SK-N-SH (cell line): Measurements from ENCODE around the gene PCDHGC4. TPM values are rescaled to one million over a fixed set of nuclear protein-coding genes. Genes with fewer than 3 reads are reported as not detected.

Experiments
- CTCF ChIA-PET: fragments of 300-600, 350-600 bp; formaldehyde crosslinking; extraction: SDS; loops from one replicate; lab custom pipeline; 2021; lab: Yijun Ruan, JAX
- POLR2A ChIA-PET: fragments of 350-600 bp; sonication (Branson Sonifier 250); formaldehyde crosslinking; extraction: SDS; loops from one replicate; lab custom pipeline; 2020; ENCODE audit warnings: antibody characterized with exemption, inconsistent platforms; lab: Yijun Ruan, JAX
- DNase-seq: peaks from one replicate; pipeline ENCODE4 v3.0.0; 2012
- H2AFZ ChIP-seq: fragments of 200-600 bp; sonication (generic); 2 replicates; pipeline ENCODE4 v1.8.1; 2016; ENCODE audit warnings: antibody characterized with exemption, mild to moderate bottlenecking, low read depth
- H3F3A ChIP-seq: fragments of 200-600 bp; sonication (generic); replicated peaks from 2 replicates; pipeline ENCODE3; 2016; ENCODE audit warnings: antibody characterized with exemption, mild to moderate bottlenecking; ENCODE audit not compliant: insufficient read depth
- H3K27ac ChIP-seq, 2 experiments: fragments of 200-500 bp in 1 of 2; fragments of 200-600 bp in 1 of 2; sonication (Bioruptor generic) in 1 of 2; sonication (generic), shearing (Covaris generic) in 1 of 2; 2 replicates each; pipeline versions ENCODE4 v1.5.1 to v1.6.1; 2014 to 2016; ENCODE audit warnings: low read depth in 2 of 2, inconsistent platforms in 1 of 2, low read length in 1 of 2, mild to moderate bottlenecking in 1 of 2, mixed read lengths in 1 of 2
- H3K27me3 ChIP-seq: fragments of 200-600 bp; sonication (generic), shearing (Covaris generic); 2 replicates; pipeline ENCODE4 v1.6.1; 2016; ENCODE audit warnings: mixed run types; ENCODE audit not compliant: insufficient read depth
- H3K36me3 ChIP-seq, 2 experiments: fragments of 200-500 bp in 1 of 2; fragments of 200-600 bp in 1 of 2; sonication (Bioruptor generic) in 1 of 2; sonication (generic) in 1 of 2; replicated peaks in 1 of 2; 2 replicates each; pipeline versions ENCODE3 to v1.5.1; 2014 to 2016; ENCODE audit warnings: low read length in 1 of 2, mild to moderate bottlenecking in 1 of 2; ENCODE audit not compliant: insufficient read depth in 2 of 2, control insufficient read depth in 1 of 2
- H3K4me1 ChIP-seq, 2 experiments: fragments of 200-500 bp in 1 of 2; fragments of 200-600 bp in 1 of 2; sonication (Bioruptor generic) in 1 of 2; sonication (generic), shearing (Covaris generic) in 1 of 2; 2 replicates each; pipeline versions ENCODE4 v1.5.1 to v1.6.1; 2014 to 2016; ENCODE audit warnings: low read depth in 1 of 2, low read length in 1 of 2, mixed run types in 1 of 2; ENCODE audit not compliant: insufficient read depth in 2 of 2, control insufficient read depth in 1 of 2
- H3K4me2 ChIP-seq: fragments of 200-600 bp; sonication (generic), shearing (Covaris generic); 2 replicates; pipeline ENCODE4 v1.6.1; 2017; ENCODE audit warnings: mixed run types
- H3K4me3 ChIP-seq, 2 experiments: fragments of 200-500 bp in 1 of 2; fragments of 200-600 bp in 1 of 2; sonication (Bioruptor generic) in 1 of 2; sonication (generic), shearing (Covaris generic) in 1 of 2; 2 replicates each; pipeline versions ENCODE4 v1.5.1 to v1.8.1; 2014 to 2016; ENCODE audit warnings: low read depth in 2 of 2, inconsistent platforms in 1 of 2, low read length in 1 of 2, mild to moderate bottlenecking in 1 of 2, mixed read lengths in 1 of 2, moderate library complexity in 1 of 2
- H3K79me2 ChIP-seq: fragments of 200-600 bp; sonication (generic); 2 replicates; pipeline ENCODE4 v1.8.1; 2017; ENCODE audit warnings: mild to moderate bottlenecking; ENCODE audit not compliant: insufficient read depth
- H3K9ac ChIP-seq: fragments of 200-600 bp; sonication (generic); 2 replicates; pipeline ENCODE4 v1.6.1; 2017; ENCODE audit warnings: mixed run types
- H3K9me2 ChIP-seq: fragments of 200-600 bp; sonication (generic); 2 replicates; pipeline ENCODE4 v1.6.1; 2017; ENCODE audit warnings: mixed run types
- H3K9me3 ChIP-seq: fragments of 200-600 bp; sonication (generic); 2 replicates; pipeline ENCODE4 v1.6.1; 2017; ENCODE audit warnings: mixed run types, mild to moderate bottlenecking, moderate library complexity
- H4K20me1 ChIP-seq: fragments of 200-600 bp; sonication (generic); 2 replicates; pipeline ENCODE4 v1.6.1; 2017; ENCODE audit warnings: mild to moderate bottlenecking, mixed run types; ENCODE audit not compliant: insufficient read depth
- CHD2 ChIP-seq: fragments of 150-350 bp; IDR thresholded peaks from 2 replicates; pipeline ENCODE4 v1.6.1; 2018; ENCODE audit warnings: low read length; ENCODE audit not compliant: partially characterized antibody
- ELF1 ChIP-seq: IDR thresholded peaks from 2 replicates; pipeline ENCODE4 v1.4.0; 2012
- EP300 ChIP-seq, 2 experiments: IDR thresholded peaks; 2 replicates each; pipeline versions ENCODE4 v1.4.0 to v1.6.1; 2012; ENCODE audit warnings: borderline replicate concordance in 1 of 2, low read depth in 1 of 2, low read length in 1 of 2
- FOSL2 ChIP-seq: IDR thresholded peaks from 2 replicates; pipeline ENCODE4 v1.4.0; 2012; ENCODE audit warnings: low read depth, mild to moderate bottlenecking, moderate library complexity, borderline replicate concordance
- FOXJ3 ChIP-seq: sonication (generic); formaldehyde crosslinking; IDR thresholded peaks from 2 replicates; pipeline ENCODE4 v1.5.1; 2020; ENCODE audit warnings: mild to moderate bottlenecking, missing genetic modification reagents
- JUND ChIP-seq: IDR thresholded peaks from 2 replicates; pipeline ENCODE4 v1.4.0; 2012
- MEF2A ChIP-seq: IDR thresholded peaks from 2 replicates; pipeline ENCODE4 v1.4.0; 2012; ENCODE audit warnings: low read depth, borderline replicate concordance
- NFIC ChIP-seq: IDR thresholded peaks from 2 replicates; pipeline ENCODE4 v1.4.0; 2012; ENCODE audit warnings: borderline replicate concordance
- POLR2AphosphoS5 ChIP-seq: IDR thresholded peaks from 2 replicates; pipeline ENCODE4 v1.6.1; 2012; ENCODE audit warnings: low read depth, low read length
- RAD21 ChIP-seq: IDR thresholded peaks from 2 replicates; pipeline ENCODE4 v1.6.1; 2012; ENCODE audit warnings: mild to moderate bottlenecking, low read length
- RFX5 ChIP-seq: IDR thresholded peaks from 2 replicates; pipeline ENCODE4 v1.6.1; 2012; ENCODE audit warnings: mild to moderate bottlenecking, improper control_type of control experiment, low read length
- SIN3A ChIP-seq: IDR thresholded peaks from 2 replicates; pipeline ENCODE4 v1.6.1; 2012; ENCODE audit warnings: low read depth, mild to moderate bottlenecking, low read length, moderate library complexity, borderline replicate concordance
- SMC3 ChIP-seq: IDR thresholded peaks from 2 replicates; pipeline ENCODE4 v1.6.1; 2012; ENCODE audit warnings: low read depth, low read length, improper control_type of control experiment
- TAF1 ChIP-seq: IDR thresholded peaks from 2 replicates; pipeline ENCODE4 v1.6.1; 2012; ENCODE audit warnings: low read depth, mild to moderate bottlenecking, low read length, moderate library complexity, borderline replicate concordance
- TCF12 ChIP-seq: IDR thresholded peaks from 2 replicates; pipeline ENCODE4 v1.4.0; 2012
- TEAD4 ChIP-seq: IDR thresholded peaks from 2 replicates; pipeline ENCODE4 v1.4.0; 2012; ENCODE audit warnings: mild to moderate bottlenecking, borderline replicate concordance; ENCODE audit not compliant: insufficient read depth
- YY1 ChIP-seq: IDR thresholded peaks from 2 replicates; pipeline ENCODE4 v1.4.0; 2012; ENCODE audit warnings: low read depth, mild to moderate bottlenecking
- WGBS: methylation state at CpG from one replicate; pipeline ENCODE4 v1.1.6; 2017; ENCODE audit warnings: low lambda C conversion rate; 5-methylcytosine and 5-hydroxymethylcytosine counted together
- polyA plus RNA-seq, 3 experiments: library from polyadenylated mRNA; depleted of rRNA; stranded (reverse); fragments of >200 nt; gene quantifications; 2 replicates each; pipeline ENCODE4 v1.2.3, GENCODE V29; 2012
- TF ChIP-seq, protein P1 (sequence below): IDR thresholded peaks from 2 replicates; pipeline ENCODE4 v1.4.0; 2012; ENCODE audit warnings: low read depth
- TF ChIP-seq, protein P2 (sequence below): IDR thresholded peaks from 2 replicates; pipeline ENCODE4 v1.4.0; 2012; ENCODE audit warnings: low read depth, borderline replicate concordance
- TF ChIP-seq, protein P3 (sequence below): fragments of 150-350 bp; IDR thresholded peaks from 2 replicates; pipeline ENCODE4 v1.6.1; 2016; ENCODE audit warnings: mild to moderate bottlenecking, low read depth, low read length
- TF ChIP-seq, protein P4 (sequence below): fragments of 150-350 bp; IDR thresholded peaks from 2 replicates; pipeline ENCODE4 v1.6.1; 2017; ENCODE audit warnings: antibody characterized with exemption, low read length, low read depth, borderline replicate concordance

The PCDHGC4 gene
- polyA plus RNA-seq, 1 of the 3 experiments (the other 2 are of a cell fraction), result 0.53 TPM

DNA sequence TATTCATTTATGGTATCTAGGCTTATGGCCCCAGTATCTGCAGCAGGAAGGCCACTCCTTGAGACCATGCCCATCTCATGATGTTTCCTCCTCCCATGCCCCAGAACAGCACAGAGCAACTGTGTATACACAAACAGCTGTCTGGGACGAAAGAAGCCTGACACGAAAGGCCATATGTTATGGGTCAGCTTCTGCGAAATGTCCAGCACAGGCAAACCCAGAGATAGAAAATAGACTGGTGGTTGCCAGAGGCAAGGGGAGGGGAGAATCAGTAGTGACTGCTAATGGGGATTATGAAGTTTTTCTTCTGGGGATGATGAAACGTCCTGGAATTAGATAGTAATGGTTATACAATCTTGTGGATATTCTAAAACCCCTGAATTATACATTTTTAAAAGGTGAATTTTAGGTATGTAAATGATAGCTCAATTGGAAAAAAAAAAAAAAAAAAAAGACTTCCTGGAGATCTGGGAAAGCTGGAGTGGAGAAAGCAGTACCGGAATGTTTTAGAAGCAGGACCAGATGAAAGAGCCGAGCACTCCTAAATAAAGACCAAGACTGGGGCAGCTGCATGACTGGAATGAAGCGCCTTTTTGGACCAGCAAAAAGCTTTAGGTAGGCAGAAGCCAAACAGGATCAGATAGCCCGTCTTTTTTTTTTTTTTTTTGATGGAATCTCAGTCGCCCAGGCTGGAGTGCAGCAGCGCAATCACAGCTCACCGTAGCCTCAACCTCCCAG lies 33.2 kb downstream of the PCDHGC4 start (continued):
- no peak for TF ChIP-seq RFX5
- TF ChIP-seq, protein P1, sequence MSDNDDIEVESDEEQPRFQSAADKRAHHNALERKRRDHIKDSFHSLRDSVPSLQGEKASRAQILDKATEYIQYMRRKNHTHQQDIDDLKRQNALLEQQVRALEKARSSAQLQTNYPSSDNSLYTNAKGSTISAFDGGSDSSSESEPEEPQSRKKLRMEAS, result no peak
- TF ChIP-seq, protein P2, sequence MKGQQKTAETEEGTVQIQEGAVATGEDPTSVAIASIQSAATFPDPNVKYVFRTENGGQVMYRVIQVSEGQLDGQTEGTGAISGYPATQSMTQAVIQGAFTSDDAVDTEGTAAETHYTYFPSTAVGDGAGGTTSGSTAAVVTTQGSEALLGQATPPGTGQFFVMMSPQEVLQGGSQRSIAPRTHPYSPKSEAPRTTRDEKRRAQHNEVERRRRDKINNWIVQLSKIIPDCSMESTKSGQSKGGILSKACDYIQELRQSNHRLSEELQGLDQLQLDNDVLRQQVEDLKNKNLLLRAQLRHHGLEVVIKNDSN, result no peak
- TF ChIP-seq TCF12, result no peak
- no peak for TF ChIP-seq NFIC
- TF ChIP-seq YY1, result no peak
- TF ChIP-seq TAF1, result no peak
- TF ChIP-seq, protein P3, sequence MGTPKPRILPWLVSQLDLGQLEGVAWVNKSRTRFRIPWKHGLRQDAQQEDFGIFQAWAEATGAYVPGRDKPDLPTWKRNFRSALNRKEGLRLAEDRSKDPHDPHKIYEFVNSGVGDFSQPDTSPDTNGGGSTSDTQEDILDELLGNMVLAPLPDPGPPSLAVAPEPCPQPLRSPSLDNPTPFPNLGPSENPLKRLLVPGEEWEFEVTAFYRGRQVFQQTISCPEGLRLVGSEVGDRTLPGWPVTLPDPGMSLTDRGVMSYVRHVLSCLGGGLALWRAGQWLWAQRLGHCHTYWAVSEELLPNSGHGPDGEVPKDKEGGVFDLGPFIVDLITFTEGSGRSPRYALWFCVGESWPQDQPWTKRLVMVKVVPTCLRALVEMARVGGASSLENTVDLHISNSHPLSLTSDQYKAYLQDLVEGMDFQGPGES, result no peak
- no peak for TF ChIP-seq JUND
- TF ChIP-seq SIN3A, result no peak
- TF ChIP-seq, protein P4, sequence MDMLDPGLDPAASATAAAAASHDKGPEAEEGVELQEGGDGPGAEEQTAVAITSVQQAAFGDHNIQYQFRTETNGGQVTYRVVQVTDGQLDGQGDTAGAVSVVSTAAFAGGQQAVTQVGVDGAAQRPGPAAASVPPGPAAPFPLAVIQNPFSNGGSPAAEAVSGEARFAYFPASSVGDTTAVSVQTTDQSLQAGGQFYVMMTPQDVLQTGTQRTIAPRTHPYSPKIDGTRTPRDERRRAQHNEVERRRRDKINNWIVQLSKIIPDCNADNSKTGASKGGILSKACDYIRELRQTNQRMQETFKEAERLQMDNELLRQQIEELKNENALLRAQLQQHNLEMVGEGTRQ, result no peak
- TF ChIP-seq FOXJ3 (CRISPR knock-in tag), result peak; percentile 84
- no peak for TF ChIP-seq MEF2A
- TF ChIP-seq EP300 (IDR thresholded peaks at IDR 0.05; ENCODE audit: borderline replicate concordance in 1 of 2, low read depth in 1 of 2, low read length in 1 of 2), result peak in 1 of 2 experiments; percentile 81; a peak in 2 of 4 replicates
- TF ChIP-seq SMC3, result no peak
- TF ChIP-seq POLR2AphosphoS5, result no peak
- peak; percentile 0; the same call in 1 of the 2 replicates for TF ChIP-seq RAD21

DNA sequence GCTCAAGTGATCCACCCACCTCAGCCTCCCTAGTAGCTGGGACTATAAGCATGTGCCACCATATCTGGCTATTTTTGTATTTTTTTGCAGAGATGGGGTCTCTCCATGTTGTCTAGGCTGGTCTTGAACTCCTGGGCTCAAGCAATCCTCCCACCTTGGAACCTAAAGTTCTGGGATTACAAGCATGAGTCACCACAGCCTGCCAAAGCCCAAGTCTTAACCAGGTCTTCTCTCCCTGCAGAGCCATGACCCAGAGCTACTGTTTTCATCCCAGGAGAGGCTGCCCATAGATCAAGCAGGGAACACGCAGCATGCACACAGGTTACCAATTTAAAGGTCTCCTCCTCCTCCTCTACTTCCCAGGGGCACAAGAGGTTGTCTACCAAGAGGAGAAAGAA lies 33.8 kb downstream of the PCDHGC4 start:
- Histone ChIP-seq H3K9ac (no peak overlapping the region), H3K27ac (peak overlapping the region; percentile 99 to 100), H3K9me3 (no peaks in the 10 kb centered on the region), H3K36me3 (peaks cover 28 to 31% of the 10 kb centered on the region in 2 experiments), H4K20me1 (no peaks in the 10 kb centered on the region), H3K4me1 (peaks cover 53 to 77% of the 10 kb centered on the region in 2 experiments), H3K4me2 (0 out of 2 replicates have a peak overlapping the region, but pooled peaks have one; percentile 22), H3K9me2 (no peaks in the 10 kb centered on the region), H2AFZ (no peak overlapping the region), H3F3A (peaks cover 54% of the 10 kb centered on the region), H3K27me3 (no peaks in the 10 kb centered on the region), H3K4me3 (no peak overlapping the region), H3K79me2 (peaks cover 14% of the 10 kb centered on the region)
- CTCF ChIA-PET, result interaction anchor here (1.2 to 10.1 kb wide), 8 partner anchors 10 to 198 kb away, joined by 3 to 113 read pairs (median 4); partner anchors contain the start of genes PCDHGA10, PCDHGB7, PCDHGC3 and TAF7
- DNase-seq, result no peak
- no peak for TF ChIP-seq EP300 (IDR thresholded peaks at IDR 0.05; ENCODE audit: borderline replicate concordance in 1 of 2, low read depth in 1 of 2, low read length in 1 of 2)
- TF ChIP-seq TEAD4, result no peak
- no peak for TF ChIP-seq ELF1
- no peak for TF ChIP-seq SMC3
- TF ChIP-seq CHD2, result no peak
- TF ChIP-seq FOSL2, result no peak
- no peak for TF ChIP-seq SIN3A
- TF ChIP-seq FOXJ3 (CRISPR knock-in tag), result no peak
- TF ChIP-seq, protein P4, result no peak
- no peak for TF ChIP-seq RAD21
- whole genome bisulfite sequencing, result 100% methylated on average over 1 of the region's 1 CpG
- POLR2A ChIA-PET, result interaction anchor here (0.6 to 1.5 kb wide), 2 partner anchors 10 to 11 kb away, joined by 3 to 13 read pairs; no protein-coding TSS in a partner anchor
